OCI-LY7 (cell line): ENCODE results near the gene CHRNG. TPM values are rescaled to one million over a fixed set of nuclear protein-coding genes. Genes with fewer than 3 reads are reported as not detected.

Source experiments
- BruUV-seq: library from RNA; stranded (reverse); fragments of 400-500 nt; replicated peaks from 2 replicates; lab custom pipeline; 2021; lab: Mats Ljungman, UMichigan
- CTCF ChIA-PET: fragments of 300-600 bp; sonication (Branson Sonifier 250); formaldehyde crosslinking; loops from one replicate; lab custom pipeline; 2022; ENCODE audit warnings: antibody characterized with exemption; ENCODE audit not compliant: unreplicated experiment; lab: Charles Lee
- POLR2A ChIA-PET: fragments of 300-600 bp; sonication (Branson Sonifier 250); formaldehyde crosslinking; loops from one replicate; lab custom pipeline; 2022; ENCODE audit warnings: antibody characterized with exemption; lab: Charles Lee
- DNase-seq: peaks from one replicate; pipeline ENCODE4 v3.0.0-alpha.2; 2015; ENCODE audit warnings: low spot score
- H2AFZ ChIP-seq: fragments of 200-600 bp; sonication (generic), shearing (Covaris generic); 2 replicates; pipeline ENCODE4 v1.6.1; 2014; ENCODE audit warnings: mild to moderate bottlenecking, antibody characterized with exemption, low read length, moderate library complexity
- H3K27ac ChIP-seq: fragments of 200-600 bp; sonication (generic); 2 replicates; pipeline ENCODE4 v1.5.1; 2014; ENCODE audit warnings: mixed run types, low read depth, mild to moderate bottlenecking, moderate library complexity, low read length, inconsistent platforms; ENCODE audit not compliant: poor library complexity, severe bottlenecking
- H3K36me3 ChIP-seq: fragments of 200-600 bp; sonication (generic); 2 replicates; pipeline ENCODE4 v1.6.1; 2014; ENCODE audit warnings: mild to moderate bottlenecking, antibody characterized with exemption, low read length, moderate library complexity, mixed read lengths; ENCODE audit not compliant: insufficient read depth
- H3K4me1 ChIP-seq: fragments of 200-600 bp; sonication (generic); 2 replicates; pipeline ENCODE4 v1.5.1; 2014; ENCODE audit warnings: mild to moderate bottlenecking, low read length; ENCODE audit not compliant: insufficient read depth, poor library complexity, severe bottlenecking
- H3K4me2 ChIP-seq: fragments of 200-600 bp; sonication (generic); 2 replicates; pipeline ENCODE4 v1.6.1; 2014; ENCODE audit warnings: mild to moderate bottlenecking, low read length
- H3K4me3 ChIP-seq: fragments of 200-600 bp; sonication (generic); 2 replicates; pipeline ENCODE4 v1.5.1; 2014; ENCODE audit warnings: mild to moderate bottlenecking, low read depth, low read length; ENCODE audit not compliant: poor library complexity, severe bottlenecking
- H3K79me2 ChIP-seq: fragments of 200-600 bp; sonication (generic); 2 replicates; pipeline ENCODE4 v1.6.1; 2016; ENCODE audit warnings: low read depth, mild to moderate bottlenecking, low read length, moderate library complexity, mixed read lengths; ENCODE audit not compliant: insufficient read depth
- H3K9me2 ChIP-seq: fragments of 200-600 bp; sonication (generic); 2 replicates; pipeline ENCODE4 v1.6.1; 2016; ENCODE audit warnings: mild to moderate bottlenecking, low read length, mixed read lengths; ENCODE audit not compliant: insufficient read depth
- H3K9me3 ChIP-seq: fragments of 200-600 bp; sonication (generic); 2 replicates; pipeline ENCODE4 v1.6.1; 2014; ENCODE audit warnings: mild to moderate bottlenecking, mixed run types, low read length, mixed read lengths
- H4K20me1 ChIP-seq: fragments of 200-600 bp; sonication (generic); 2 replicates; pipeline ENCODE4 v1.6.1; 2014; ENCODE audit warnings: mild to moderate bottlenecking, antibody characterized with exemption, low read length, moderate library complexity, mixed read lengths; ENCODE audit not compliant: insufficient read depth
- EZH2phosphoT487 ChIP-seq: fragments of 200-600 bp; sonication (generic); IDR thresholded peaks from 2 replicates; pipeline ENCODE4 v1.6.1; 2018; ENCODE audit warnings: low read depth, borderline replicate concordance, mild to moderate bottlenecking, mixed run types, antibody characterized with exemption, low read length, moderate library complexity, mixed read lengths
- intact Hi-C: fragments of 100-400 bp; cut with micrococcal nuclease; formaldehyde crosslinking; loops from one replicate; pipeline ENCODE4 v1.10.0; 2022; ENCODE audit not compliant: unreplicated experiment
- total RNA-seq, 2 experiments: library from RNA; depleted of rRNA in 1 of 2; stranded (reverse); fragments of >200 nt in 1 of 2; shearing (Covaris generic) in 1 of 2; gene quantifications; 2 replicates each; pipeline ENCODE4 v1.2.3, GENCODE V29; 2014 to 2022
- TF ChIP-seq, protein P1 (sequence below): fragments of 200-600 bp; sonication (generic); conservative IDR thresholded peaks from 2 replicates; pipeline ENCODE4 v1.5.1; 2014; ENCODE audit warnings: mild to moderate bottlenecking, antibody characterized with exemption, low read length, moderate library complexity, mixed read lengths

Gene CHRNG
- total RNA-seq, 2 experiments from 2014 or later = not detected

DNA sequence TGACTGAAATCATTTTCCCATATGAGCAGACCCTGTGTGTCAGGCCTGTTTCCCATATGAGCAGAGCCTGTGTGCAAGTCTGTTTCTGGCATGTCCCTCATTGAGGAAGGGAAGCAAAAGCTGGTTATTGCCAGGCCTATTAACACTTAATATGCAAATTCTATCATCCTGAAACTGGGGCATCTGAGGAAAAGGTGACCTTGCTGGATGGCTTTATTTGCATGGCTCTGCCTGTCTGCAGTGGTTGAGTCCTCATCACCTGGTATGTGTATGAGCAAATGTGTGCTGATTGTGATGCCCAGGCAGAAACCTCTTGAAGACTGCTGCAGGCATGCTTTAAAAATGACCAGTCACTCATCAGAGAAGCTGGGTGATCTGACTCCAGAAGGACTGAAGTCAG lies 42.2 kb downstream of the CHRNG start:
- H3K4me2 ChIP-seq = peak overlapping the region; percentile 27
- no peaks in the 10 kb centered on the region for H4K20me1 ChIP-seq
- no peaks in the 10 kb centered on the region for H3K9me3 ChIP-seq
- H3K36me3 ChIP-seq = peaks cover 18% of the 10 kb centered on the region; the same call in 1 of the 2 replicates
- TF ChIP-seq, protein P1, sequence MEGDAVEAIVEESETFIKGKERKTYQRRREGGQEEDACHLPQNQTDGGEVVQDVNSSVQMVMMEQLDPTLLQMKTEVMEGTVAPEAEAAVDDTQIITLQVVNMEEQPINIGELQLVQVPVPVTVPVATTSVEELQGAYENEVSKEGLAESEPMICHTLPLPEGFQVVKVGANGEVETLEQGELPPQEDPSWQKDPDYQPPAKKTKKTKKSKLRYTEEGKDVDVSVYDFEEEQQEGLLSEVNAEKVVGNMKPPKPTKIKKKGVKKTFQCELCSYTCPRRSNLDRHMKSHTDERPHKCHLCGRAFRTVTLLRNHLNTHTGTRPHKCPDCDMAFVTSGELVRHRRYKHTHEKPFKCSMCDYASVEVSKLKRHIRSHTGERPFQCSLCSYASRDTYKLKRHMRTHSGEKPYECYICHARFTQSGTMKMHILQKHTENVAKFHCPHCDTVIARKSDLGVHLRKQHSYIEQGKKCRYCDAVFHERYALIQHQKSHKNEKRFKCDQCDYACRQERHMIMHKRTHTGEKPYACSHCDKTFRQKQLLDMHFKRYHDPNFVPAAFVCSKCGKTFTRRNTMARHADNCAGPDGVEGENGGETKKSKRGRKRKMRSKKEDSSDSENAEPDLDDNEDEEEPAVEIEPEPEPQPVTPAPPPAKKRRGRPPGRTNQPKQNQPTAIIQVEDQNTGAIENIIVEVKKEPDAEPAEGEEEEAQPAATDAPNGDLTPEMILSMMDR = no peak
- no peak for TF ChIP-seq EZH2phosphoT487
- no peaks in the 10 kb centered on the region for H3K79me2 ChIP-seq
- peak; percentile 11 for DNase-seq
- no peak overlapping the region for H3K27ac ChIP-seq
- H3K4me3 ChIP-seq = no peak overlapping the region
- intact Hi-C loops = no loop called here
- POLR2A ChIA-PET = no interaction called here
- CTCF ChIA-PET = no interaction called here
- BruUV-seq = no TSS peak
- H3K9me2 ChIP-seq = no peaks in the 10 kb centered on the region
- H3K4me1 ChIP-seq = peaks cover 9% of the 10 kb centered on the region
- H2AFZ ChIP-seq = no peak overlapping the region

DNA sequence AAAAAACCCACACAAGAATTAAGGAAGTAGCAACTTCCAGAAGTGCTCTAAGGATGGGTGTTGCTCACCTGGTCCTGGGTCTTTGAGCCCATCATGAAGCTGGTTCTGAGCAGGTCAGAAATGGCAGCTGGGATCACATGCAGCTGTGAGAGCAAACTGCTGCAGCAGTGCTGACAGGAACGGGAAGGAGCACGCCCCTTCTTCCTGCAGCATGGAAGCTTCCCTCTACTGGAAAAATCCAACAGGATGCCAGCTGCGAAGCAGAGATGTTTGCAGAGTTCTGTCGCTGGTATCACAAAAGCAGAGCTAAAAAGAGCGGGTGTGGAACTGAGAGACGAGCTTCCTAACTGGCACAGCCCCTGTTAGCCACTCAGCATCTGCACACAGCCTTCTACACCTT lies 44.7 kb downstream of the CHRNG start:
- Histone ChIP-seq H3K79me2 (no peaks in the 10 kb centered on the region), H4K20me1 (no peaks in the 10 kb centered on the region), H3K27ac (no peak overlapping the region), H3K9me3 (no peaks in the 10 kb centered on the region), H3K4me1 (peaks cover 9% of the 10 kb centered on the region), H2AFZ (no peak overlapping the region), H3K9me2 (no peaks in the 10 kb centered on the region), H3K4me2 (no peak overlapping the region), H3K4me3 (no peak overlapping the region), H3K36me3 (peaks cover 18% of the 10 kb centered on the region; the same call in 1 of the 2 replicates)
- no peak for TF ChIP-seq EZH2phosphoT487
- TF ChIP-seq, protein P1 = no peak
- POLR2A ChIA-PET = interaction anchor here (0.5 kb wide), 1 partner anchor 86 kb away, joined by 3 read pairs; no protein-coding TSS in a partner anchor
- CTCF ChIA-PET = interaction anchor here (0.6 kb wide), 1 partner anchor 337 kb away, joined by 3 read pairs; no protein-coding TSS in a partner anchor
- no TSS peak for BruUV-seq
- DNase-seq = no peak
- intact Hi-C loops = no loop called here

DNA sequence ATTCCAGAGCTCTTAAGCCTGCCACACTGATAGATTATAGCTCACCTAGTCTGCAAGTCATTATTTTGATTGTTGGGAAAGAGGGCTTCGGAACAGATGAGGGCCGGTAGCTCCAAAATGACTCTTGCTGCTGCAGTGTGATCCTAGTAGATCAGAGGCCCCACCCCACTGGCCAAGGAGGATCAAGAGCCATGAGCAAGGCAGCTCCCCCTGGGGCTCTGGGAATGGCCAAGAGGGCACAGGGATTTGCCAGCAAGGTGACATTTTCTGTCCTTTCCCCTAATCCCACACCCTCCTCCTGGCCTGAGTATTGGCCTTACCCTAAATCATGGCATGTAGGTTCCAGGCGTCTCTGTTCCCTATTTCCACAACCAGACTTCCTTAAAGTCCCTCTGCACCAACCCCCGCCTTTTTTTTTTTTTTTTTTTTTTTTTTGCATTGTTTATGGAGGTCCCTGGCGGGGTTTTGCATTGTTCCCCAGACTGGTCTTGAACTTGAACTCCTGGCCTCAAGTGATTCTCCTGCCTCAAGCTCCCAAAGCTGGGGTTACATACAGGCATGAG lies 47.5 kb downstream of the CHRNG start:
- no TSS peak for BruUV-seq
- Histone ChIP-seq H3K9me3 (no peaks in the 10 kb centered on the region), H3K4me1 (peaks cover under 1% of the 10 kb centered on the region), H3K36me3 (peaks cover 5% of the 10 kb centered on the region; the same call in 1 of the 2 replicates), H3K27ac (no peak overlapping the region), H3K79me2 (no peaks in the 10 kb centered on the region), H2AFZ (no peak overlapping the region), H3K4me2 (no peak overlapping the region), H3K4me3 (no peak overlapping the region), H4K20me1 (no peaks in the 10 kb centered on the region), H3K9me2 (no peaks in the 10 kb centered on the region)
- TF ChIP-seq, protein P1 = no peak
- no peak for TF ChIP-seq EZH2phosphoT487
- CTCF ChIA-PET = no interaction called here
- POLR2A ChIA-PET = interaction anchor here (0.7 to 1.0 kb wide), 2 partner anchors 12 to 79 kb away, joined by 3 read pairs; no protein-coding TSS in a partner anchor
- DNase-seq = no peak
- intact Hi-C loops = no loop called here
